Tibial nerve (tissue), 4 donors: Measurements from ENCODE around the gene FCGR1A.

Experiments used
- EP300 ChIP-seq, 2 donors: sonication (generic); formaldehyde crosslinking; IDR thresholded peaks; one replicate each; pipeline ENCODE4 v1.6.1; 2017; ENCODE audit warnings: antibody characterized with exemption in 2 of 2, mild to moderate bottlenecking in 1 of 2
- POLR2A ChIP-seq, 2 donors: fragments of 450-650 bp; IDR thresholded peaks; one replicate each; pipeline ENCODE4 v1.6.1; 2017; ENCODE audit warnings: antibody characterized with exemption in 2 of 2, mild to moderate bottlenecking in 2 of 2, moderate library complexity in 2 of 2
- TF ChIP-seq, protein P1 (sequence below), 5 experiments: fragments of 200-600 bp in 3 of 5; fragments of 450-650 bp in 2 of 5; sonication (generic) in 3 of 5; IDR thresholded peaks; one replicate each; pipeline ENCODE4 v1.5.1; 2016 to 2019; ENCODE audit warnings: antibody characterized with exemption in 5 of 5, mild to moderate bottlenecking in 3 of 5, moderate library complexity in 2 of 5

GRCh38 chr1:149812893-149813801, 30.7 kb downstream of the FCGR1A start:
- TF ChIP-seq, protein P1, sequence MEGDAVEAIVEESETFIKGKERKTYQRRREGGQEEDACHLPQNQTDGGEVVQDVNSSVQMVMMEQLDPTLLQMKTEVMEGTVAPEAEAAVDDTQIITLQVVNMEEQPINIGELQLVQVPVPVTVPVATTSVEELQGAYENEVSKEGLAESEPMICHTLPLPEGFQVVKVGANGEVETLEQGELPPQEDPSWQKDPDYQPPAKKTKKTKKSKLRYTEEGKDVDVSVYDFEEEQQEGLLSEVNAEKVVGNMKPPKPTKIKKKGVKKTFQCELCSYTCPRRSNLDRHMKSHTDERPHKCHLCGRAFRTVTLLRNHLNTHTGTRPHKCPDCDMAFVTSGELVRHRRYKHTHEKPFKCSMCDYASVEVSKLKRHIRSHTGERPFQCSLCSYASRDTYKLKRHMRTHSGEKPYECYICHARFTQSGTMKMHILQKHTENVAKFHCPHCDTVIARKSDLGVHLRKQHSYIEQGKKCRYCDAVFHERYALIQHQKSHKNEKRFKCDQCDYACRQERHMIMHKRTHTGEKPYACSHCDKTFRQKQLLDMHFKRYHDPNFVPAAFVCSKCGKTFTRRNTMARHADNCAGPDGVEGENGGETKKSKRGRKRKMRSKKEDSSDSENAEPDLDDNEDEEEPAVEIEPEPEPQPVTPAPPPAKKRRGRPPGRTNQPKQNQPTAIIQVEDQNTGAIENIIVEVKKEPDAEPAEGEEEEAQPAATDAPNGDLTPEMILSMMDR (IDR thresholded peaks at IDR 0.05): peak in 1 of 5 experiments; percentile 23
- TF ChIP-seq EP300 (IDR thresholded peaks at IDR 0.05) (peak in 1 of 2 donors; percentile 95), POLR2A (IDR thresholded peaks at IDR 0.05) (peak; percentile 44 to 79)
